ENCODE results near the gene BCS1L. TPM values are rescaled to one million over a fixed set of nuclear protein-coding genes. Genes with fewer than 3 reads are reported as not detected.

Gene BCS1L
- total and polyA plus RNA-seq, 9 of the 15 experiments (the other 6 are each of a cell fraction or from before 2014, with no cell fraction given), result 37.6 to 103 (median 56.7) TPM

DNA sequence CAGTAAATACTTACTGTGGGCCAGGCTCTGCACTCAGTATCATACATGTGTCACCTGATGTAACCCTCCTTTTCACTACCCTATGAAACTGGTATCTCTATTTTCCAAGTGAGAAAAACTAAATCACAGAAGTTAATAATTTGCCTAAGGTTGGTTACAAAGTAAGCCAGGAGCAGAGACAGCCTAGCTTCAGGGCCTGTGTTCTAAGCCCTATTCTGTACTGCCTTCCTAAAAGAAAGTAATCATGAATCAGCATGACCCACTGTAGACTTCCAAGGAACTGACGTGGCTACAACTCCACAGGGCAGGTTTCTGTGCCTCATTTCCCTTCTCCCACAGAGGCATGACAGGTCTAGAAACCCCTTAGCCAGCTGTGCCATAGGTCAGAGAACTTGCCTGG, 14.4 kb upstream of the BCS1L start (continued):
- TF ChIP-seq CLOCK (CRISPR knock-in tag; IDR thresholded peaks at IDR 0.05; ENCODE audit: borderline replicate concordance) (no peak), NR2C2 (CRISPR knock-in tag; IDR thresholded peaks at IDR 0.05) (no peak), NR2C2 (tag; IDR thresholded peaks at IDR 0.05) (no peak), COPS2 (conservative IDR thresholded peaks at IDR 0.05) (no peak)

DNA sequence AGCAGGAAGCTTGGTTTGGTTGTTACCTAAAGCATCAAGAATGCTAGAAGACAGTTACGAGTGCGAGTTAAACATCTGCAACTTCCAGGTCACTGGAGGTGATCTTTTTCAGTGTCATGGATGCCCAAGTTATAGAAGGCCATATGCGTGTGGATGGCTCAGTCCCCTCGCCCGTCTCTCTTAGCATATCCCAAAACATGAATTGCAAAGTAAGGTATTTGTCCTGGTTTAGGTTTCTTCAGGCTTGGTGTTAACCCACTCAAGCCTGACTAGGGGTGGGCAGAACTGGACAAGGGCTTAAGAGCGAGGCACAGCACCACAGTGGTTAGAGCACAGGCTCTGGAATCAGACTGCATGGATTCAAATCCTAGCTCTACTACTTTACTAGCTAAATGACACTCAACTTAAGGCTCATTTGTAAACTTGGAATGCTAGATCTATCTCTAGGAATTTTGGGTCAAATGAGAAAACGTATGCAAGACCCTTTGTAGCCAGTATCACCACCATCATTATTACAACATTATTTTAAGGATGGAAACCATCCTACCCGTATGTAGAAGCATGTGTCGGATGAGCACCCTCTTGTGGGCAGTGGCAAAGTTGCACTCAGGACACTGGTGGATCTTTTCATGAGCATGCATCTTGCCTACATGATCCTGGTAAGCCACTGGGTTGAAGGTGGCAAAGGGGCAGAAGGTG, 11.2 kb upstream of the BCS1L start:
- Histone ChIP-seq H3K36me3 (ENCODE audit: control insufficient read depth, insufficient read depth, low read length) (peaks cover 86% of the 10 kb centered on the region), H3K79me2 (ENCODE audit: control insufficient read depth, insufficient read depth, low read length) (0 out of 3 replicates have a peak, but pooled peaks cover 4% of the 10 kb centered on the region), H3K9me3 (replicated peaks; ENCODE audit: control insufficient read depth, insufficient read depth, low read depth, low read length) (no peaks in the 10 kb centered on the region), H3K4me3 (no peak overlapping the region), H3K4me1 (replicated peaks in 1 of 2; ENCODE audit: control insufficient read depth in 2 of 2, insufficient read depth in 2 of 2, low read length in 2 of 2) (no peaks in the 10 kb centered on the region), H2AFZ (ENCODE audit: low read depth, low read length) (no peak overlapping the region), H3K27me3 (ENCODE audit: control insufficient read depth in 2 of 2, insufficient read depth in 2 of 2, low read length in 2 of 2) (no peaks in the 10 kb centered on the region), H3K4me2 (ENCODE audit: insufficient read depth, low read length) (no peak overlapping the region), H4K20me1 (replicated peaks; ENCODE audit: control insufficient read depth, insufficient read depth, low read length) (no peaks in the 10 kb centered on the region), H3K27ac (ENCODE audit: extremely low read depth, low read depth, low read length) (no peak overlapping the region), H3K9me1 (ENCODE audit: control insufficient read depth, insufficient read depth, low read length) (no peaks in the 10 kb centered on the region), H3K9ac (ENCODE audit: insufficient read depth in 1 of 2, low read depth in 2 of 2, low read length in 2 of 2) (no peak overlapping the region)
- ATAC-seq (peak; percentile 93), FAIRE-seq (peak; percentile 81), DNase-seq (ENCODE audit: extremely low read depth in 1 of 4, low spot score in 3 of 4) (peak; percentile 23 to 50 (median 44))
- WGBS (ENCODE audit: insufficient coverage, low coverage, missing lambda C conversion rate), result 72% methylated on average over 9 of the region's 9 CpGs
- ChIA-PET POLR2A (interaction anchor here (0.7 to 0.9 kb wide), 2 partner anchors 11 to 19 kb away, joined by 3 to 5 read pairs; partner anchors contain the start of genes BCS1L and ZNF142), CTCF (ENCODE audit: low intra/inter-chr PET ratio) (interaction anchor here (0.7 to 0.9 kb wide), 2 partner anchors 167 to 375 kb away, joined by 3 to 5 read pairs; no protein-coding TSS in a partner anchor)
- intact Hi-C loops (cut with micrococcal nuclease) (loop anchor here (10.0 kb wide), 2 partner anchors 243 to 373 kb away; partner anchors contain the start of genes AAMP and PNKD), in situ Hi-C loops (cut with MboI) (no loop called here)
- BruUV-seq (replicated peaks), result no TSS peak
- no peak for TF ChIP-seq ZNF212 (CRISPR knock-in tag; IDR thresholded peaks at IDR 0.05)
- no peak for TF ChIP-seq MED1 (CRISPR knock-in tag; IDR thresholded peaks at IDR 0.05; ENCODE audit: borderline replicate concordance)
- TF ChIP-seq, protein P1, sequence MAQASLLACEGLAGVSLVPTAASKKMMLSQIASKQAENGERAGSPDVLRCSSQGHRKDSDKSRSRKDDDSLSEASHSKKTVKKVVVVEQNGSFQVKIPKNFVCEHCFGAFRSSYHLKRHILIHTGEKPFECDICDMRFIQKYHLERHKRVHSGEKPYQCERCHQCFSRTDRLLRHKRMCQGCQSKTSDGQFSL (CRISPR knock-in tag; IDR thresholded peaks at IDR 0.05), result no peak
- TF ChIP-seq, protein P1 (tag; IDR thresholded peaks at IDR 0.05), result no peak
- no peak for TF ChIP-seq MYBL2 (IDR thresholded peaks at IDR 0.05; ENCODE audit: low read depth)
- no peak for TF ChIP-seq MYBL2 (CRISPR knock-in tag; IDR thresholded peaks at IDR 0.05; ENCODE audit: borderline replicate concordance)
- no peak for TF ChIP-seq TAF15 (IDR thresholded peaks at IDR 0.05; ENCODE audit: low read depth, low read length)
- TF ChIP-seq EGR1 (conservative IDR thresholded peaks at IDR 0.05), result no peak
- no peak for TF ChIP-seq ZNF717 (CRISPR knock-in tag; IDR thresholded peaks at IDR 0.05)
- TF ChIP-seq, protein P2, sequence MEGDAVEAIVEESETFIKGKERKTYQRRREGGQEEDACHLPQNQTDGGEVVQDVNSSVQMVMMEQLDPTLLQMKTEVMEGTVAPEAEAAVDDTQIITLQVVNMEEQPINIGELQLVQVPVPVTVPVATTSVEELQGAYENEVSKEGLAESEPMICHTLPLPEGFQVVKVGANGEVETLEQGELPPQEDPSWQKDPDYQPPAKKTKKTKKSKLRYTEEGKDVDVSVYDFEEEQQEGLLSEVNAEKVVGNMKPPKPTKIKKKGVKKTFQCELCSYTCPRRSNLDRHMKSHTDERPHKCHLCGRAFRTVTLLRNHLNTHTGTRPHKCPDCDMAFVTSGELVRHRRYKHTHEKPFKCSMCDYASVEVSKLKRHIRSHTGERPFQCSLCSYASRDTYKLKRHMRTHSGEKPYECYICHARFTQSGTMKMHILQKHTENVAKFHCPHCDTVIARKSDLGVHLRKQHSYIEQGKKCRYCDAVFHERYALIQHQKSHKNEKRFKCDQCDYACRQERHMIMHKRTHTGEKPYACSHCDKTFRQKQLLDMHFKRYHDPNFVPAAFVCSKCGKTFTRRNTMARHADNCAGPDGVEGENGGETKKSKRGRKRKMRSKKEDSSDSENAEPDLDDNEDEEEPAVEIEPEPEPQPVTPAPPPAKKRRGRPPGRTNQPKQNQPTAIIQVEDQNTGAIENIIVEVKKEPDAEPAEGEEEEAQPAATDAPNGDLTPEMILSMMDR (IDR thresholded peaks at IDR 0.05 in 2 of 3, conservative IDR thresholded peaks at IDR 0.05 in 1 of 3; ENCODE audit: insufficient read depth in 2 of 3, low read depth in 1 of 3, low read length in 3 of 3), result peak; percentile 62 to 82 (median 68)
- no peak for TF ChIP-seq SMARCA4 (IDR thresholded peaks at IDR 0.05)

Data from K562 (cell line).